Panc1 (cell line): ENCODE results near the gene DOCK4. TPM values are rescaled to one million over a fixed set of nuclear protein-coding genes. Genes with fewer than 3 reads are reported as not detected.

ENCODE experiments used
- ATAC-seq: fragments of 200-7000 bp; cut with Tn5 transposase; 2 replicates; pipeline ENCODE4 v1.9.1; 2020; ENCODE audit warnings: mild to moderate bottlenecking, moderate library complexity
- BruUV-seq: library from RNA; stranded (reverse); fragments of 400-500 nt; replicated peaks from 2 replicates; lab custom pipeline; 2021; lab: Mats Ljungman, UMichigan
- CTCF ChIA-PET: fragments of 300-600 bp; sonication (Branson Sonifier 250); formaldehyde crosslinking; loops from one replicate; lab custom pipeline; 2022; ENCODE audit warnings: antibody characterized with exemption; lab: Charles Lee
- POLR2A ChIA-PET: fragments of 300-600 bp; sonication (Branson Sonifier 250); formaldehyde crosslinking; loops from one replicate; lab custom pipeline; 2022; ENCODE audit warnings: antibody characterized with exemption; lab: Charles Lee
- DNase-seq: peaks from one replicate; pipeline ENCODE4 v3.0.0-alpha.2; 2010; ENCODE audit warnings: low read depth, low spot score
- H3K27ac ChIP-seq: 2 replicates; pipeline ENCODE4 v1.5.1; 2011; ENCODE audit warnings: mild to moderate bottlenecking, low read length, inconsistent platforms
- H3K27me3 ChIP-seq: fragments of 200-500 bp; sonication (Bioruptor generic); 2 replicates; pipeline ENCODE4 v1.6.0; 2014; ENCODE audit warnings: low read length, inconsistent platforms; ENCODE audit not compliant: control insufficient read depth, insufficient read depth
- H3K36me3 ChIP-seq: fragments of 200-500 bp; sonication (Bioruptor generic); 2 replicates; pipeline ENCODE4 v1.5.1; 2014; ENCODE audit warnings: inconsistent platforms, mild to moderate bottlenecking, low read length, moderate library complexity; ENCODE audit not compliant: control insufficient read depth, insufficient read depth
- H3K4me1 ChIP-seq: 2 replicates; pipeline ENCODE4 v1.5.1; 2011; ENCODE audit warnings: inconsistent platforms, mild to moderate bottlenecking, low read length, moderate library complexity; ENCODE audit not compliant: control insufficient read depth, insufficient read depth
- H3K4me3 ChIP-seq, 2 experiments: 2 replicates each; pipeline ENCODE4 v1.5.1; 2011 to 2012; ENCODE audit warnings: low read depth in 2 of 2, low read length in 2 of 2, mild to moderate bottlenecking in 2 of 2, inconsistent platforms in 1 of 2, moderate library complexity in 1 of 2
- H3K9me3 ChIP-seq: fragments of 200-500 bp; sonication (Bioruptor generic); 2 replicates; pipeline ENCODE4 v1.5.1; 2014; ENCODE audit warnings: low read depth, mild to moderate bottlenecking, inconsistent platforms, low read length, moderate library complexity; ENCODE audit not compliant: control insufficient read depth, insufficient read depth
- CTCF ChIP-seq: fragments of 450-650 bp; IDR thresholded peaks from 2 replicates; pipeline ENCODE4 v1.5.1; 2017; ENCODE audit warnings: mild to moderate bottlenecking
- POLR2AphosphoS5 ChIP-seq: IDR thresholded peaks from 2 replicates; pipeline ENCODE4 v1.6.1; 2012; ENCODE audit warnings: mild to moderate bottlenecking, low read depth, low read length, moderate library complexity
- REST ChIP-seq, 2 experiments: IDR thresholded peaks; 2 replicates each; pipeline ENCODE4 v1.6.1; 2011 to 2012; ENCODE audit warnings: low read depth in 2 of 2, control low read depth in 1 of 2, low read length in 1 of 2, mild to moderate bottlenecking in 1 of 2, moderate library complexity in 1 of 2; ENCODE audit not compliant: insufficient read depth in 1 of 2
- SIN3A ChIP-seq: IDR thresholded peaks from 2 replicates; pipeline ENCODE4 v1.6.1; 2012; ENCODE audit warnings: low read depth, mild to moderate bottlenecking, low read length, moderate library complexity, borderline replicate concordance; ENCODE audit not compliant: insufficient read depth
- TCF7L2 ChIP-seq: IDR thresholded peaks from 2 replicates; pipeline ENCODE4 v1.6.1; 2011; ENCODE audit warnings: mild to moderate bottlenecking, low read depth, low read length, inconsistent platforms
- in situ Hi-C: cut with HindIII; loops from 2 replicates; pipeline ENCODE4 v1.10.0; 2016; ENCODE audit warnings: low sequenced_read_pairs, low pct_unique_long_range_greater_than_20kb
- intact Hi-C: fragments of 100-400 bp; cut with micrococcal nuclease; formaldehyde crosslinking; loops from one replicate; pipeline ENCODE4 v1.10.0; 2022; ENCODE audit not compliant: unreplicated experiment
- total RNA-seq: library from RNA; stranded (reverse); gene quantifications from one replicate; pipeline ENCODE4 v1.2.1, GENCODE V29; 2021; ENCODE audit not compliant: unreplicated experiment

The DOCK4 gene
- total RNA-seq, 1 experiment from 2014 or later, result 10.8 TPM

- Histone ChIP-seq H3K4me3 (no peak overlapping the region), H3K4me1 (no peaks in the 10 kb centered on the region), H3K36me3 (no peaks in the 10 kb centered on the region), H3K9me3 (no peaks in the 10 kb centered on the region), H3K27ac (no peak overlapping the region), H3K27me3 (no peaks in the 10 kb centered on the region)
- POLR2A ChIA-PET, result no interaction called here
- in situ Hi-C loops (no loop called here), intact Hi-C loops (no loop called here)
- CTCF ChIA-PET, result no interaction called here
- no peak for ATAC-seq
- BruUV-seq, result no TSS peak
- no peak for TF ChIP-seq SIN3A
- no peak for DNase-seq
Observed at GRCh38 chr7:111952783-111953182, 253.4 kb downstream of the DOCK4 start.

GRCh38 chr7:111951052-111951451 is 255.1 kb downstream of the DOCK4 start:
- ChIA-PET POLR2A (no interaction called here), CTCF (no interaction called here)
- H3K4me3 ChIP-seq, result no peak overlapping the region
- TF ChIP-seq TCF7L2 (no peak), POLR2AphosphoS5 (no peak), CTCF (no peak), SIN3A (no peak), REST (IDR thresholded peaks at IDR 0.05; ENCODE audit: insufficient read depth in 1 of 2, low read depth in 2 of 2, low read length in 1 of 2) (no peak)
- no peak overlapping the region for H3K27ac ChIP-seq
- in situ Hi-C loops (no loop called here), intact Hi-C loops (no loop called here)
- H3K36me3 ChIP-seq, result no peaks in the 10 kb centered on the region
- H3K27me3 ChIP-seq, result no peaks in the 10 kb centered on the region
- no peaks in the 10 kb centered on the region for H3K4me1 ChIP-seq
- no peaks in the 10 kb centered on the region for H3K9me3 ChIP-seq
- DNase-seq, result no peak
- ATAC-seq, result no peak
- no TSS peak for BruUV-seq

- DNase-seq (no peak), ATAC-seq (no peak)
- intact Hi-C loops (no loop called here), in situ Hi-C loops (no loop called here)
- ChIA-PET POLR2A (no interaction called here), CTCF (no interaction called here)
- no peak for TF ChIP-seq TCF7L2
- no peak for TF ChIP-seq POLR2AphosphoS5
- no peak for TF ChIP-seq SIN3A
- TF ChIP-seq CTCF, result no peak
- no peak for TF ChIP-seq REST (IDR thresholded peaks at IDR 0.05; ENCODE audit: insufficient read depth in 1 of 2, low read depth in 2 of 2, low read length in 1 of 2)
- Histone ChIP-seq H3K9me3 (peaks cover 11% of the 10 kb centered on the region; the same call in 1 of the 2 replicates), H3K27me3 (no peaks in the 10 kb centered on the region), H3K4me3 (no peak overlapping the region), H3K36me3 (no peaks in the 10 kb centered on the region), H3K27ac (no peak overlapping the region), H3K4me1 (no peaks in the 10 kb centered on the region)
- BruUV-seq, result no TSS peak
Observed at GRCh38 chr7:111942450-111943081, 263.6 kb downstream of the DOCK4 start.
